ENCODE results near the gene MACC1. TPM values are rescaled to one million over a fixed set of nuclear protein-coding genes. Genes with fewer than 3 reads are reported as not detected.
A peak's percentile ranks its signal among the peaks of the same experiment; 100 is the strongest.
"Not testable (repeated sequence)": the region's sequence is repeated elsewhere in the genome, so short reads cannot be mapped to it uniquely, and the experiment has no call there.

MACC1 gene
- total RNA-seq, 1 donor from 2014 or later: not detected

DNA sequence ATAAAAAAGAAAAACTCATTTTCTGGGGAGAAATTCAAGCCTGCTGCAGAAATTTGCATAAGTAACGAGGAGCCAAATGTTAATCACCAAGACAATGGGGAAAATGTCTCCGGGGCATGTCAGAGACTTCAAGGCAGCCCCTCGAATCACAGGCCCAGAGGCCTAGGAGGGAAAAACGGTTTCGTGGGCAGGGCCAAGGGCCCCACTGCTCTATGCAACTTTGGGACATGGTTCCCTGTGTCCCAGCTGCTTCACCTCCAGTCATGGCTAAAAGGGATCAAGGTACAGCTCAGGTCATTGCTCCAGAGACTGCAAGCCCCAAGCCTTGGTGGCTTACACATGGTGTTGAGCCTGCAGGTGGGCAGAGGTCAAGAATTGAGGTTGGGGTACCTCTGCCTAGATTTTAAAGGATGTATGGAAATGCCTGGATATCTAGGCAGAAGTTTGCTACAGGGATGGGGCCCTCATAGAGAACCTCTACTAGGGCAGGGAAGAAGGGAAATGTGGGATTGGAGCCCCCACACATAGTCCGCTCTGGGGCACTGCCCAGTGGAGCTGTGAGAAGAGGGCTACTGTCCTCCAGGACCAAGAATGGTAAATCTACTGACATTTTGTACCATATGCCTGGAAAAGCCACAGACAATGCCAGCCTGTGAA is 8.4 kb downstream of the MACC1 start:
- H3K9me3 ChIP-seq (ENCODE audit: control insufficient read depth in 3 of 3, low read length in 3 of 3): peaks cover 0 to 2% (median 0%) of the 10 kb centered on the region in 3 donors
- H3K27me3 ChIP-seq (ENCODE audit: control insufficient read depth in 3 of 3, insufficient read depth in 3 of 3, low read length in 3 of 3): no peaks in the 10 kb centered on the region
- no peaks in the 10 kb centered on the region for H3K4me1 ChIP-seq (ENCODE audit: control insufficient read depth in 3 of 3, insufficient read depth in 3 of 3, low read length in 3 of 3)
- H3K27ac ChIP-seq (ENCODE audit: low read depth, low read length): no peak overlapping the region
- no peaks in the 10 kb centered on the region for H3K36me3 ChIP-seq (ENCODE audit: control insufficient read depth in 3 of 3, insufficient read depth in 3 of 3, low read length in 3 of 3)
- H3K9ac ChIP-seq (ENCODE audit: low read depth in 1 of 3, low read length in 3 of 3): no peak overlapping the region
- no peak overlapping the region for H3K4me3 ChIP-seq (ENCODE audit: low read length in 3 of 3)

DNA sequence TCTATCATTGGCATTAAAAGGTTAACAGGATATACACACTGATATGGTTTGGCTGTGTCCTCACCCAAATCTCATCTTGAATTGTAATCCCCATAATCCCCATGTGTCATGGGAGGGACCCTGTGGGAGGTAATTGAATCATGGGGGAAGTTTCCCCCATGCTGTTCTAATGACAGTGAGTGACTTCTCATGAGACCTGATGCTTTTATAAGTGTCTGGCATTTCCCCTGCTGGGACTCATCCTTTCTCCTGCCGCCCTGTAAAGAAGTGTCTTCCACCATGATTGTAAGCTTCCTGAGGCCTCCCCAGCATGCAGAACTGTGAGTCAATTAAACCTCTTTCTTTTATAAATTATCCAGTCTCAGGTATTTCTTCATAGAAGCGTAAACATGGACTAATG is 9.4 kb downstream of the MACC1 start:
- H3K9ac ChIP-seq (ENCODE audit: low read depth in 1 of 3, low read length in 3 of 3); H3K36me3 ChIP-seq (ENCODE audit: control insufficient read depth in 3 of 3, insufficient read depth in 3 of 3, low read length in 3 of 3); H3K4me3 ChIP-seq (ENCODE audit: low read length in 3 of 3); H3K27me3 ChIP-seq (ENCODE audit: control insufficient read depth in 3 of 3, insufficient read depth in 3 of 3, low read length in 3 of 3); H3K9me3 ChIP-seq (ENCODE audit: control insufficient read depth in 3 of 3, low read length in 3 of 3); H3K4me1 ChIP-seq (ENCODE audit: control insufficient read depth in 3 of 3, insufficient read depth in 3 of 3, low read length in 3 of 3); H3K27ac ChIP-seq (ENCODE audit: low read depth, low read length): not testable (repeated sequence)

DNA sequence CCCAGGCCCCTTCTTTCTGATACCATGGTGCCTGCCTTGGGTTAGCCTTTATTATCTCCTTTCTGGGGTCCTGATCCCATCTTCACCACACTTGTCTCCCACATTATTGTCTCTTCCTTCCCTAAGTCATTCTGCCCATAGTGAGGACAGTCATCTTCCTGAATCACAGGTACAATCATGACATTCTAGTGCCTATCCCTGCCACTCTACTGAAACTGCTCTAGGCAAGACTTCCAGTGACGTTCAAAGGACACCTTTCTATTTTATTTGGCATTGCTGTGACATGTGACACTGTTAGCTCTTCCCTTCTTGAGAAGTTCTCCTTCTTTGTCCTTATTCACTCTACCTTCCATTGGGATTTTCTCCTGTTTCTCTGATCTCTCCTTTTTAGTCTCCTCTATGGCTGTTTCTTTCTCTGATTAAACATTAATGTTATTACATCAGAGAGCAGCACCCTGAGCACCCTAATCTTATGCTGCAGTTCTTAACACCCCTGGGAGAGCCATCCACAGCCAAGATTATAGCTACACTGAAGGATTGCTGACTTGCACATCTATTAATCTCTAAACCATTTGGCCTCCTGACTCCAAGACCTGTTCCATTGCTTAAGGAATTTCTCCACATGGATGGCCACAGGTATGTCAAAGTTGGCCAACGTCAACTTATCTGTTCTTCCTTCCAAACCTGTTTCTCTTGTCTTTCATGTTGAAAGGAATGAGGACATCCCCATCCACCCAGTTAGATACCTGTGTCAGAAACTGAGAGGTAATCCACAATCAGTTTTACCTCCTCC is 10.9 kb downstream of the MACC1 start:
- no peak overlapping the region for H3K27ac ChIP-seq (ENCODE audit: low read depth, low read length)
- H3K9ac ChIP-seq (ENCODE audit: low read depth in 1 of 3, low read length in 3 of 3): no peak overlapping the region
- peaks cover 0 to 2% (median 0%) of the 10 kb centered on the region in 3 donors for H3K9me3 ChIP-seq (ENCODE audit: control insufficient read depth in 3 of 3, low read length in 3 of 3)
- H3K4me1 ChIP-seq (ENCODE audit: control insufficient read depth in 3 of 3, insufficient read depth in 3 of 3, low read length in 3 of 3): no peaks in the 10 kb centered on the region
- H3K4me3 ChIP-seq (ENCODE audit: low read length in 3 of 3): no peak overlapping the region
- H3K36me3 ChIP-seq (ENCODE audit: control insufficient read depth in 3 of 3, insufficient read depth in 3 of 3, low read length in 3 of 3): no peaks in the 10 kb centered on the region
- no peaks in the 10 kb centered on the region for H3K27me3 ChIP-seq (ENCODE audit: control insufficient read depth in 3 of 3, insufficient read depth in 3 of 3, low read length in 3 of 3)

DNA sequence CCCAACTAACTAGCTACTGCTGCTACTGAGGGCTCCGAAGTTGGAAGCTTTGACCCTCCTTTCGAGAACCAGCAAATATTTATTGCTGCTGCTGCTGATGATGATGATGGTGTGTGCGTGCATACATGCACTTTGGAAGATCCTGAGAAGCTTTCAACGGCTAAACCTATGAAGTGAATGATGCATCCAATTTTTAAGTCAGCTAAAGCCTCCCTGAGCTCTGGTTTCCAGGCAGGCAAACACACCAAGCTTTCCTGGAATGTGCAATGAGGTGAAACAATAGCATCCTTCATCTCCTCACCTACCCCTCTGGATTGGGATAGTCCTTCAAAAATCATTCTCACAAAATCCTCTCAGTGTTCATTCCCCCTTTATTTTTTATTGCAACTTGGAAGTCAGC is 13.9 kb downstream of the MACC1 start:
- no peak overlapping the region for H3K4me3 ChIP-seq (ENCODE audit: low read length in 3 of 3)
- no peaks in the 10 kb centered on the region for H3K27me3 ChIP-seq (ENCODE audit: control insufficient read depth in 3 of 3, insufficient read depth in 3 of 3, low read length in 3 of 3)
- no peak overlapping the region for H3K9ac ChIP-seq (ENCODE audit: low read depth in 1 of 3, low read length in 3 of 3)
- no peaks in the 10 kb centered on the region for H3K4me1 ChIP-seq (ENCODE audit: control insufficient read depth in 3 of 3, insufficient read depth in 3 of 3, low read length in 3 of 3)
- peaks cover 0 to 2% (median 0%) of the 10 kb centered on the region in 3 donors for H3K9me3 ChIP-seq (ENCODE audit: control insufficient read depth in 3 of 3, low read length in 3 of 3)
- H3K36me3 ChIP-seq (ENCODE audit: control insufficient read depth in 3 of 3, insufficient read depth in 3 of 3, low read length in 3 of 3): no peaks in the 10 kb centered on the region
- H3K27ac ChIP-seq (ENCODE audit: low read depth, low read length): no peak overlapping the region

DNA sequence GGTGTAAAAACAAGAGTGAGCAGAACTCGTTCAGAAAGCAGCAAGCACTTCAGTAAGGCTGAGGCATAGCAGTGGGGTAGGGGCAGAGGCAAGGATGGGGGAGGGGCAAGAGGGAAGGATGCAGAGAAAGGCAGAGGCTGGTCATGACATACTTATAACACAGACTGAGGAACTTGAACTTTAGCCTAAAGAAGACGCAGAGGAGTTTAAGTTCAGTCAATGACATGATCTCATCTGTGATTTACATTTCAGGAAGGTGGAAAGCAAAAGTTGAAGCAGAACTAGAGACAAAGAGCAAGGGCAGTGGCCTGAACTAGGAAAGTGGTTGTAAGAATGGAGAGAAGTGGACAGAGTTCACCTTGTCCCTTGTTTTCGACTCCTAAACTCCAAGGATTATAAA is 15.8 kb downstream of the MACC1 start:
- H3K9ac ChIP-seq (ENCODE audit: low read depth in 1 of 3, low read length in 3 of 3): no peak overlapping the region
- H3K36me3 ChIP-seq (ENCODE audit: control insufficient read depth in 3 of 3, insufficient read depth in 3 of 3, low read length in 3 of 3): no peaks in the 10 kb centered on the region
- no peaks in the 10 kb centered on the region for H3K4me1 ChIP-seq (ENCODE audit: control insufficient read depth in 3 of 3, insufficient read depth in 3 of 3, low read length in 3 of 3)
- H3K4me3 ChIP-seq (ENCODE audit: low read length in 3 of 3): no peak overlapping the region
- H3K9me3 ChIP-seq (ENCODE audit: control insufficient read depth in 3 of 3, low read length in 3 of 3): peaks cover 0 to 2% (median 0%) of the 10 kb centered on the region in 3 donors
- no peaks in the 10 kb centered on the region for H3K27me3 ChIP-seq (ENCODE audit: control insufficient read depth in 3 of 3, insufficient read depth in 3 of 3, low read length in 3 of 3)
- H3K27ac ChIP-seq (ENCODE audit: low read depth, low read length): peak overlapping the region; percentile 13

DNA sequence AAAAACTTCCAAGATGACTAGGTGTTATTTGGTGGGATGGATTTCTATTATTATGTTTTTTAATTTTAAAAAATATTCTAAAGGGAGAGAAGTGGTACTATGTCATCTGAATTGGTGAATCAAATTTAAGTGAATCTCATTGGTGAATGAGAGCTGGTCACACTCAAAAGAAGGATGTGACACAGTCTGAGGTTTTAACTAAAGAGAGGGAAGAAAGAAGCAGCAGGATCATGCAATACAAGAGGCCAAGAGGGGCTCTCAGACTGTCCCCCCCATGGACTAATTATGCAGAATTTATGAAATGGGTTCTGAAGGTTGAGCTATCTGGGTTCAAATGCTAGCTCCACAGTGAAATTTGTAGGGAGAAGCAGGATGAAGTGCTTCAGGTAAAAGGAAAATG is 16.2 kb downstream of the MACC1 start:
- Histone ChIP-seq H3K4me1 (ENCODE audit: control insufficient read depth in 3 of 3, insufficient read depth in 3 of 3, low read length in 3 of 3) (no peaks in the 10 kb centered on the region), H3K27me3 (ENCODE audit: control insufficient read depth in 3 of 3, insufficient read depth in 3 of 3, low read length in 3 of 3) (no peaks in the 10 kb centered on the region), H3K4me3 (ENCODE audit: low read length in 3 of 3) (no peak overlapping the region), H3K36me3 (ENCODE audit: control insufficient read depth in 3 of 3, insufficient read depth in 3 of 3, low read length in 3 of 3) (no peaks in the 10 kb centered on the region), H3K27ac (ENCODE audit: low read depth, low read length) (peak overlapping the region; percentile 13), H3K9ac (ENCODE audit: low read depth in 1 of 3, low read length in 3 of 3) (no peak overlapping the region), H3K9me3 (ENCODE audit: control insufficient read depth in 3 of 3, low read length in 3 of 3) (no peaks in the 10 kb centered on the region)

DNA sequence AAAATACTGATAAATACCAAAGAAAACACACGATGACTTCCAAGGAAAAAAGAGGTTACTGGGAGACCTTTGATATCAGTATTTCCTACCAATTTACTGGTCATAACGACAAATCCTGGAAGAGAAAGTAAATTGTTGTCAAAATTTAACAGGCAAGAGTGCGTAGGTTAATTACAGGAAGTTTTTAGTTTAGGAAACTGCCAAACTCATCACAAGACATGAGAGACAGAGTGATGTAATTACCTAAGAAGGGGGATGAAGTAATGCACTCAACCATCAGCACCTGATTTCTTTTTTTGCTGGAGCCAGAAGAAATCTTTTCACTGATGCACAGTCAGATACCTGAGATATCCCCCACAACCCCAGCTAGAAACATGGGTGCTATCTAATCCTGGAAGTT is 16.8 kb downstream of the MACC1 start:
- Histone ChIP-seq H3K27ac (ENCODE audit: low read depth, low read length) (no peak overlapping the region), H3K9me3 (ENCODE audit: control insufficient read depth in 3 of 3, low read length in 3 of 3) (no peaks in the 10 kb centered on the region), H3K36me3 (ENCODE audit: control insufficient read depth in 3 of 3, insufficient read depth in 3 of 3, low read length in 3 of 3) (no peaks in the 10 kb centered on the region), H3K27me3 (ENCODE audit: control insufficient read depth in 3 of 3, insufficient read depth in 3 of 3, low read length in 3 of 3) (no peaks in the 10 kb centered on the region), H3K9ac (ENCODE audit: low read depth in 1 of 3, low read length in 3 of 3) (no peak overlapping the region), H3K4me3 (ENCODE audit: low read length in 3 of 3) (no peak overlapping the region), H3K4me1 (ENCODE audit: control insufficient read depth in 3 of 3, insufficient read depth in 3 of 3, low read length in 3 of 3) (no peaks in the 10 kb centered on the region)

DNA sequence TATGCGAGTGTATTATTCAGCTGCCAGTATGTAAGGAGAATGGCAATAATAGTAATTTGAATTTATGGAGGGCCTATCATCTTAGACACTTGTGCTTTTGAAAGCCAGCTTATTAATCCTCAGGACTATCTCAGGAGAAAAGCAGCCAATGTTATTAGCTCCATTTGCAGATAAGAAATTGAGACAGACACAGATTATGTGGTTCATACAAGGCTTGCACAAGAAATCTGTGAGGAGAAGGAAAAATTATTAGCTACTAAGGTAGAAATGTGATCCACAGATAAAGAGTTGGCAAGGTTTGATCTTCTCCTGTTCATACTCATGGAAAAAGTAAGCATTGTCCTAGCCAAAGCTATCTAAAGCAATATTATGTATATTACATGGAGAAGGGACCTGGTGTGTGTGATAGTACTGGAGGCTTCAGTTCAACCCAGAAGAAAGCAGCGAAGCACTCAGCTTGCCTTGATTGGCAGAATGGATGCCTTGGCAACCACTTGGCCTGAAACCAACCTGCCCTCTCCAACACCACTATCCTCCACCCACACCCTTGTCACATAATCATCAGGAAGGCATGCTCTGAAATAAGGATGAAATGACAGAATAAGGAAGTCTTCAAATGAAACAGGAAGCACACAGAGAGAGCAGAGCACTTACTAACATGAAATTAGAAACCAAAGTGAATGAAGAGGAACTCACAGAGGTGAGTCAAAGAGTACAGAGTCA is 18.0 kb downstream of the MACC1 start:
- H3K27ac ChIP-seq (ENCODE audit: low read depth, low read length): no peak overlapping the region
- H3K9ac ChIP-seq (ENCODE audit: low read depth in 1 of 3, low read length in 3 of 3): no peak overlapping the region
- no peaks in the 10 kb centered on the region for H3K27me3 ChIP-seq (ENCODE audit: control insufficient read depth in 3 of 3, insufficient read depth in 3 of 3, low read length in 3 of 3)
- H3K36me3 ChIP-seq (ENCODE audit: control insufficient read depth in 3 of 3, insufficient read depth in 3 of 3, low read length in 3 of 3): no peaks in the 10 kb centered on the region
- no peaks in the 10 kb centered on the region for H3K9me3 ChIP-seq (ENCODE audit: control insufficient read depth in 3 of 3, low read length in 3 of 3)
- H3K4me1 ChIP-seq (ENCODE audit: control insufficient read depth in 3 of 3, insufficient read depth in 3 of 3, low read length in 3 of 3): no peaks in the 10 kb centered on the region
- no peak overlapping the region for H3K4me3 ChIP-seq (ENCODE audit: low read length in 3 of 3)

DNA sequence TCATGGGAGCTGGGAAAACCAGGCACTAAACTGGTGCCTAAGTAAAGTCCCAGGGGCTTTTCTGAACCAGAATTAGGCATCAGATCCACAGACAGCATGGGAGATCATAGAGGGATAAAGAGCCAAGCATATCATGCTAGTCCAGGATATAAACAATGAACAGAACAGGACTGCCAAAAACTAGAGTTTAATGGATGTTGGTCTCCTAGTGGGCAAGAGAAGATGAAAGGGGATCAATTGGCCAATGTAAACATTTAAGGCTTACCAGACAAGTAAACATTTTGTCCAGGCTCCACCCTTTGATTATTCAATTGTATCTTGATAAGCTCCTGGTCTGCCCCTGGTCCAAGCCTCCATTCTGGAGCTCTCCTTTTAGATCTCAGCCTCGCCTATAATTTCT is 18.9 kb downstream of the MACC1 start:
- H3K4me3 ChIP-seq (ENCODE audit: low read length in 3 of 3): no peak overlapping the region
- no peaks in the 10 kb centered on the region for H3K36me3 ChIP-seq (ENCODE audit: control insufficient read depth in 3 of 3, insufficient read depth in 3 of 3, low read length in 3 of 3)
- H3K27ac ChIP-seq (ENCODE audit: low read depth, low read length): no peak overlapping the region
- no peaks in the 10 kb centered on the region for H3K27me3 ChIP-seq (ENCODE audit: control insufficient read depth in 3 of 3, insufficient read depth in 3 of 3, low read length in 3 of 3)
- no peaks in the 10 kb centered on the region for H3K9me3 ChIP-seq (ENCODE audit: control insufficient read depth in 3 of 3, low read length in 3 of 3)
- H3K9ac ChIP-seq (ENCODE audit: low read depth in 1 of 3, low read length in 3 of 3): no peak overlapping the region
- no peaks in the 10 kb centered on the region for H3K4me1 ChIP-seq (ENCODE audit: control insufficient read depth in 3 of 3, insufficient read depth in 3 of 3, low read length in 3 of 3)

DNA sequence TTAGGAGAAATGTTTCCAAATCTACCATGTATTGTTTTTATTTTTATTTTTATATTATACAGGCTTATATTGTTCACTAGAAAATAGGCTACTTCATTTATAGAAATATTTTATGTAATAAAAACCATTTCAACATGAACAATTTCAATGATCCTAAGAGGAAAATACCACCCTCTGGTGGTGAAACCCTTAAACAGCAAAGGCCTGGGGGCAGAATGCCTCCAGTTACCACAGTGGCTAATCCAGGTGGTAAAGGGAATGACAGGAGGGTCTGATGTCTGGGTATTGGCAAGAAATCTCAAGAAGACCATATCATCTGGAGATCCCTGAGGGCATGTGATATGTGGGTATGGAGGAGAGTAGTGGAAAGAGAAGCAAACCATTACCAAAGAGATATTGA is 19.3 kb downstream of the MACC1 start:
- no peak overlapping the region for H3K4me3 ChIP-seq (ENCODE audit: low read length in 3 of 3)
- no peaks in the 10 kb centered on the region for H3K9me3 ChIP-seq (ENCODE audit: control insufficient read depth in 3 of 3, low read length in 3 of 3)
- no peak overlapping the region for H3K9ac ChIP-seq (ENCODE audit: low read depth in 1 of 3, low read length in 3 of 3)
- no peaks in the 10 kb centered on the region for H3K4me1 ChIP-seq (ENCODE audit: control insufficient read depth in 3 of 3, insufficient read depth in 3 of 3, low read length in 3 of 3)
- H3K36me3 ChIP-seq (ENCODE audit: control insufficient read depth in 3 of 3, insufficient read depth in 3 of 3, low read length in 3 of 3): no peaks in the 10 kb centered on the region
- no peaks in the 10 kb centered on the region for H3K27me3 ChIP-seq (ENCODE audit: control insufficient read depth in 3 of 3, insufficient read depth in 3 of 3, low read length in 3 of 3)
- no peak overlapping the region for H3K27ac ChIP-seq (ENCODE audit: low read depth, low read length)
